ENCODE data around the gene CFAP251. TPM values are rescaled to one million over a fixed set of nuclear protein-coding genes. Genes with fewer than 3 reads are reported as not detected.

The CFAP251 gene
- total RNA-seq, 4 donors from 2014 or later = 2.3 to 4.4 (median 2.6) TPM

DNA sequence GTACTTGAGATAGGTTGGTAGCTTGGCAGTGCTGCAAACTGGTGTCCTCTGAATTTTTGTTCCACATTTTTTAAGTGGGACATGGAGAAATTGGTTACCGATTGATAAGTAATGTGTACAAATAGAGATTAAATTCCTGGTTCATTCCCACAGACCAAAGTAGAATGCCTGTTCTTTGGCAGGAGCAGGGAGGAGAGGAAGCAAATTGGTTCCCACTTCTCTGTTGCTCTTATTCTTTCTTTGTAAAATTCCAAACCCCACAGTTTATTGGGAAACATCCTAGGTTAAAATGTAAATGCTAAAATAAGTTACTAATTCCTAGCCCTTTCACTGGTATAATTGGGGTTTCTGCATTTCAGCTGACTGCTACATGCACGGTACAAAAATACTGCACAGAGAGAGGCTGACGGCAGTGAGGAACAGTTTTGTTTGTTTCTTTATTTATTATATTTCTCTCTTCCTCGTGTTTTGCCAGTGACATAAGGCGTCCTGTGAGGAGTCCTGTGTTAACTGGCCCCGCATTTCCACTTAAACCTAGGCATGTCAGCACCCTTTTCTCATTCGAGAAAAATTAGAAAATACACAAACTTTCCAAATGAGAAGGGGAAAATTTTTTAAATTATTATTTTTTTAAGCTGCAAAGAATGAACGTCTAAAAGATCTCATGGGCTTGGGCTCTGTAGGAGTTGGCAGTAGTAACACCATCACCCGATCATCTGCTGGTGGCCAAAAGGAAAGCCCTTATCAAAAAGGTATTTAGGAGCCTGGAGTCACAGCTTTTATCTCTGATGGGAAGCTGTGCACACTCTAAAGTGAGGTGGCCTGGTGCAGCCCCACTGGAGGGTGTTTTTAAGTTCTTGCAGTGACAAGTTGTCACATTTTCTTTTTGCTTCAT is 77.9 kb downstream of the CFAP251 start:
- H3K4me1 ChIP-seq = peaks cover 4% of the 10 kb centered on the region
- H3K27ac ChIP-seq = no peak overlapping the region
- no peaks in the 10 kb centered on the region for H3K9me3 ChIP-seq
- H3K36me3 ChIP-seq = no peaks in the 10 kb centered on the region
- TF ChIP-seq POLR2AphosphoS5 (IDR thresholded peaks at IDR 0.05) (no peak), EP300 (IDR thresholded peaks at IDR 0.05) (no peak), POLR2A (IDR thresholded peaks at IDR 0.05) (no peak)
- TF ChIP-seq, protein P1, sequence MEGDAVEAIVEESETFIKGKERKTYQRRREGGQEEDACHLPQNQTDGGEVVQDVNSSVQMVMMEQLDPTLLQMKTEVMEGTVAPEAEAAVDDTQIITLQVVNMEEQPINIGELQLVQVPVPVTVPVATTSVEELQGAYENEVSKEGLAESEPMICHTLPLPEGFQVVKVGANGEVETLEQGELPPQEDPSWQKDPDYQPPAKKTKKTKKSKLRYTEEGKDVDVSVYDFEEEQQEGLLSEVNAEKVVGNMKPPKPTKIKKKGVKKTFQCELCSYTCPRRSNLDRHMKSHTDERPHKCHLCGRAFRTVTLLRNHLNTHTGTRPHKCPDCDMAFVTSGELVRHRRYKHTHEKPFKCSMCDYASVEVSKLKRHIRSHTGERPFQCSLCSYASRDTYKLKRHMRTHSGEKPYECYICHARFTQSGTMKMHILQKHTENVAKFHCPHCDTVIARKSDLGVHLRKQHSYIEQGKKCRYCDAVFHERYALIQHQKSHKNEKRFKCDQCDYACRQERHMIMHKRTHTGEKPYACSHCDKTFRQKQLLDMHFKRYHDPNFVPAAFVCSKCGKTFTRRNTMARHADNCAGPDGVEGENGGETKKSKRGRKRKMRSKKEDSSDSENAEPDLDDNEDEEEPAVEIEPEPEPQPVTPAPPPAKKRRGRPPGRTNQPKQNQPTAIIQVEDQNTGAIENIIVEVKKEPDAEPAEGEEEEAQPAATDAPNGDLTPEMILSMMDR (IDR thresholded peaks at IDR 0.05) = no peak
- DNase-seq (ENCODE audit: low spot score in 2 of 2) = no peak
- WGBS = 62% methylated on average over 9 of the region's 9 CpGs
- no peak overlapping the region for H3K4me3 ChIP-seq
- H3K27me3 ChIP-seq = no peaks in the 10 kb centered on the region

- 85% methylated on average over 13 of the region's 13 CpGs for WGBS
- Histone ChIP-seq H3K4me1 (peaks cover 6% of the 10 kb centered on the region), H3K27me3 (no peaks in the 10 kb centered on the region), H3K4me3 (no peak overlapping the region), H3K36me3 (no peaks in the 10 kb centered on the region), H3K27ac (no peak overlapping the region), H3K9me3 (no peaks in the 10 kb centered on the region)
- no peak for TF ChIP-seq POLR2AphosphoS5 (IDR thresholded peaks at IDR 0.05)
- TF ChIP-seq, protein P1 (IDR thresholded peaks at IDR 0.05) = no peak
- no peak for TF ChIP-seq EP300 (IDR thresholded peaks at IDR 0.05)
- no peak for TF ChIP-seq POLR2A (IDR thresholded peaks at IDR 0.05)
- no peak for DNase-seq (ENCODE audit: low spot score in 2 of 2)
These were observed 78.7 kb downstream of the CFAP251 start for GRCh38 chr12:121996945-121997612.

- no peak for TF ChIP-seq EP300 (IDR thresholded peaks at IDR 0.05)
- TF ChIP-seq, protein P1 (IDR thresholded peaks at IDR 0.05) = no peak
- TF ChIP-seq POLR2A (IDR thresholded peaks at IDR 0.05) = no peak
- TF ChIP-seq POLR2AphosphoS5 (IDR thresholded peaks at IDR 0.05) = no peak
- Histone ChIP-seq H3K4me3 (no peak overlapping the region), H3K9me3 (no peaks in the 10 kb centered on the region), H3K36me3 (no peaks in the 10 kb centered on the region), H3K27me3 (no peaks in the 10 kb centered on the region), H3K4me1 (peaks cover 25% of the 10 kb centered on the region), H3K27ac (no peak overlapping the region)
- DNase-seq (ENCODE audit: low spot score in 2 of 2) = no peak
- WGBS = 71% methylated on average over 16 of the region's 17 CpGs
These were observed 83.2 kb downstream of the CFAP251 start for GRCh38 chr12:122001466-122002209.

GRCh38 chr12:122003651-122004611 is 85.5 kb downstream of the CFAP251 start:
- WGBS = 54% methylated on average over 13 of the region's 28 CpGs
- no peaks in the 10 kb centered on the region for H3K27me3 ChIP-seq
- no peaks in the 10 kb centered on the region for H3K9me3 ChIP-seq
- no peaks in the 10 kb centered on the region for H3K36me3 ChIP-seq
- H3K4me1 ChIP-seq = peaks cover 25% of the 10 kb centered on the region
- TF ChIP-seq, protein P1 (IDR thresholded peaks at IDR 0.05) = no peak
- TF ChIP-seq POLR2AphosphoS5 (IDR thresholded peaks at IDR 0.05) (no peak), POLR2A (IDR thresholded peaks at IDR 0.05) (no peak), EP300 (IDR thresholded peaks at IDR 0.05) (no peak)
- DNase-seq (ENCODE audit: low spot score in 2 of 2) = no peak
- peak overlapping the region; percentile 75 for H3K27ac ChIP-seq
- no peak overlapping the region for H3K4me3 ChIP-seq

Data from suprapubic skin (tissue), 4 donors.